Islet of Langerhans (tissue), 1 donor: Measurements from ENCODE around the gene PTGS1.
"Not testable (repeated sequence)": the region's sequence is repeated elsewhere in the genome, so short reads cannot be mapped to it uniquely, and the experiment has no call there.

Experiments
- FAIRE-seq: peaks from one replicate; lab custom pipeline; 2011; peaks lifted over from hg19 to GRCh38; lab: Jason Lieb, UNC

Gene PTGS1

DNA sequence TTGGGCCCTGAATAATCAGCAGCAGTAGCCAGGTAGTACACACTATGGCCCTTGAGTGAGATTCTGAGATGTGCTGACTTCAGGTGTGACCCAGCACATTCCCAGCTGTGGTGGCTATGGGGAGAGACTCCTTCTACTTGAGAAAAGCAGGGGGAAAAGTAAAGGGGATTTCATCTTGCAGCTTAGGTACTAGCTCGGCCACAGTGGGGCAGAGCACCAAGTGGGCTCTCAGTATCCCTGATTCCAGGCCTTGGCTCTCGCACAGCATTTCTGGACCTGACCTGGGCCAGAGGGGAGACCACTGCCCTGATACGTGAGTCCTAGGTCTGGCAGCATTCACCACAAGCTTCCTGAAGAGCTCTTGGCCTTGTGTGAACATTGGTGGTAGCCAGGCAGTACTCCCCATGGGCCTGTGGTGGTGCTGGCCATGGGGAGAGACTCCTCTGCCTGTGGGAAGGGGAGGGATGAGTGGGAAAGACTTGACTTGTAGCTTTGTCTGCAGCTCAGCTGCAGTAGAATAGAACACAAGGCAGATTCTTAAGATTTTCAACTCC is 27.6 kb downstream of the PTGS1 start:
- FAIRE-seq = no peak

DNA sequence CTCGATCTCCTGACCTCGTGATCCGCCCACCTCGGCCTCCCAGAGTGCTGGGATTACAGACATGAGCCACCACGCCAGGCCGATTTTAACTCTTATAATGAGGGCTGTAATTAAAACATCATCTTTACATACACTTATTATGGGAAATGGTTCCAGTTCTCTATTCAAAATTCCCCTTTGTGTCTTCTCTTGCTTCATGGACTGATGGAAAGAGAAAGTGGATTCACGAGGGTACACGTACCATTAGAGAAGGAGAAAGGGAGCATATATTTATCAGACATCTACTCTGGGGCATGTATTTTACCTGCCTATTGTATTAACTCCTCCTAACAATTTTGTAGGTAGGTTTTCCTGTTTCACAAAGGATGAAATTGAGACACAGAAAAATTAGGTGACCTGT is 31.1 kb downstream of the PTGS1 start:
- FAIRE-seq = no peak

DNA sequence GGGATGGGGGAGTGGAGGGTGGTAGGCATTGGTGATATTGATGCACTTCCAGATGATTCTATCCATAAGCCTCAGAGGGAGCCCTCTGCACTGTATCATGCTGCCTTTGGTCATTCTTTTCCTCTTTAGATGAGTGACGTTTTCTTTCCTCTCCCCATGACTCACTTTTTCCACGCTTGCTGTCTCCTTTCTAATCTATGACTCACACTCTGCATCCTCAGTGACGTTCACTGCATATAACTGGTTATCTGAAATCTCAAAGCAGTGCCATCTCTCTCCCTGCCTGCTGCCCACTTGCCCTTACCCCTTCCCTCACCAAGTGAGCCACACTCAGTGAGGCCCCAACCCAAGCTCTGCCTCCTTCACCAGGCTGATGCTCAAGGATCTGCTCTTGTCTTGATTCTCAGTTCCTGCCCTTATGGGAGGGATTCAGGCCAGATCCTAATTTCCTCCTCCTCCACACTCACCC is 31.6 kb downstream of the PTGS1 start:
- no peak for FAIRE-seq

DNA sequence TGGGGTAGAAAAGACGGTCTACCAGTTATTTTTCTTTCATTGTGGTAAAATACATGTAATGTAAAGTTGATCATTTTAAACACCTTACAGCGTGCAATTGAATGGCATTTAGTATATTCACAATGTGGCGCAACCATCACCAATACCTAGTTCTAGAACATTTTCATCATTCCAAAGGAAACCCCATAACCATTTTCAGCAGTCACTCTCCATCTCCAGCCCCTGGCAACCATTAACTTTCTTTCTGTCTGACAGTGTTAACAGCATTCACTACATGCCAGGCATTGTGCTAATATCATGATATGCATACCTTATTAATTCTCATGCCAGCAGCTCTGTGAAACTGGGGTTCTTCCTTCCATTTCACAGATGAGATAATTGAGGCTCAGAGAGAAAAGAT is 32.0 kb downstream of the PTGS1 start:
- no peak for FAIRE-seq

DNA sequence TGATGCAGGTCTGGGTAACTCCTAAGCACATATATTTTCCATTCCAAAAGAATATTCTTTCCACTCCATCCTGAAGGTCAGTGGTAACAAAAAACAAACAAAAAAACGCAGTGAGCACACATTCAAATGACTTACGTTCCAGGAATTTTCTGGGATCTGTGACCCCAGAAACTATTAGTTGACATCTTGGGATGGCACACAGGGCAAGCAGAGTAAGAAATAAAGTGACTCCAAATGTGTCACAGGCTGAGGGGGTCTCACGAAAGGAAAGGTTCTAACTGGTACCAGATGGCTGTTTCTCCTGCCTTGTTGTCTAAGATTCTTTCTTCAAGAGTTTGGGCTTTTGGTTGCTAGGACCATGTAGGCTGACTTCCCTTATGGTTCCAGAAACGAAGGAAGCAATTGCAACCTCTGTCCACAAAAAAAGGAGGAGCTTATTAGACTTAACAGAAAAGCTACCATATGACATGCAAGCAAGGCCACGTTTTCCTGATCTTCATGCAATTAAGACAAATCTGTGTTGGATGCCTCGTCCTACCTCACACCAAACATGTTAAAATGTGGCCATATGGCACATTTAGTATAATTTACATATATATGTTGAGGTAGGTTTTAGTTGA is 32.7 kb downstream of the PTGS1 start:
- FAIRE-seq = no peak

DNA sequence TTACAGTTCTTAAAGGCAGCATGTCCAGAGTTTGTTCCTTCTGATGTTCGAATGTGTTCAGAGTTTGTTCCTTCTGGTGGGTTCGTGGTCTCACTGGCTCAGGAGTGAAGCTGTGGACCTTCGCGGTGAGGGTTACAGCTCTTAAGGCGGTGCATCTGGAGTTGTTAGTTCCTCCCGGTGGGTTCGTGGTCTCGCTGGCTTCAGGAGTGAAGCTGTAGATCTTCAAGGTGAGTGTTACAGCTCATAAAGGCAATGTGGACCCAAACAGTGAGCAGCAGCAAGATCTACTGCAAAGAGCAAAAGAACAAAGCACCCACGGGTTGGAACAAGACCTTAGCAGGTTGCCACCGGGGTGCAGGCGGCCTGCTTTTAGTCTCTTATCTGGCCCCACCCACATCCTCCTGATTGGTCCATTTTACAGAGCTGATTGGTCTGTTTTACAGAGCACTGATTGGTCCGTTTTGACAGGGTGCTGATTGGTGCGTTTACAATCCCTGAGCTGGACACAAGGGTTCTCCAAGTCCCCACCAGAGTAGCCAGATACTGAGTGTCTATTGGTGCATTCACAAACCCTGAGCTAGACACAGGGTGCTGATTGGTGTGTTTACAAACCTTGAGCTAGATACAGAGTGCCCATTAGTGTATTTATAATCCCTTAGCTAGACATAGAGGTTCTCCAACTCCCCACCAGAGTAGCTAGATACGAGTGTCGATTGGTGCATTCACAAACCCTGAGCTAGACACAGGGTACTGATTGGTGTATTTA is 34.7 kb downstream of the PTGS1 start:
- FAIRE-seq = not testable (repeated sequence)

DNA sequence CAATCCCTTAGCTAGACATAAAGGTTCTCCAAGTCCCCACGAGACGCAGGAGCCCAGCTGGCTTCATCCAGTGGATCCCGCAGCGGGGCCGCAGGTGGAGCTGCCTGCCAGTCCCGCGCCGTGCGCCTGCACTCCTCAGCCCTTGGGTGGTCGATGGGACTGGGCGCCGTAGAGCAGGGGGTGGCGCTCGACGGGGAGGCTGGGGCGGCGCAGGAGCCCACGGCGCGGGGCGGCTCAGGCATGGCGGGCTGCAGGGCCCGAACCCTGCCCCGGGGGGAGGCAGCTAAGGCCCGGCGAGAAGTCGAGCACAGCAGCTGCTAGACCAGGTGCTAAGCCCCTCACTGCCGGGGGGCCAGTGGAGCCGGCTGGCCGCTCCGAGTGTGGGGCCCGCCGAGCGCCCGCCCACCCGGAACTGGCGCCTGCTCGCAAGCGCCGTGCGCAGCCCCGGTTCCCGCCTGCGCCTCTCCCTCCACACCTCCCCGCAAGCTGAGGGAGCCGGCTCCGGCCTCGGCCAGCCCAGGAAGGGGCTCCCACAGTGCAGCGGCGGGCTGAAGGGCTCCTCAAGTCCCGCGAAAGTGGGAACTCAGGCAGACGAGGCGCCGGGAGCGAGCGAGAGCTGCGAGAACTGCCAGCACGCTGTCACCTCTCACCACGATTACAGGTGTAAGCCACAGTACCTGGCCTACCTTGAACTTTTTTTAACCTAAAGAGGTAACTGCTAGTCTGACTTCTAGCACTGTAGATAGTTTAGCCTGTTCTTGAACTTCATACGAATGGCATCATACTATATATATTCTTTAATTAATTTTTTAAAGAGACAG is 35.5 kb downstream of the PTGS1 start:
- FAIRE-seq = no peak

DNA sequence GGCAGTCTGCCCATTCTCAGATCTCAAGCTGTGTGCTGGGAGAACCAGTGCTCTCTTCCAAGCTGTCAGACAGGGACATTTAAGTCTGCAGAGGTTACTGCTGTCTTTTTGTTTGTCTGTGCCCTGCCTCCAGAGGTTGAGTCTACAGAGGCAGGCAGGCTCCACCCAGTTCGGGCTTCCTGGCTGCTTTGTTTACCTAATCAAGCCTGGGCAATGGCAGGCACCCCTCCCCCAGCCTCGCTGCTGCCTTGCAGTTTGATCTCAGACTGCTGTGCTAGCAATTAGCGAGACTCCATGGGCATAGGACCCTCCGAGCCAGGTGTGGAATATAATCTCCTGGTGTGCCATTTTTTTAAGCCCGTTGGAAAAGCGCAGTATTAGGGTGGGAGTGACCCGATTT is 43.3 kb downstream of the PTGS1 start:
- FAIRE-seq = not testable (repeated sequence)

DNA sequence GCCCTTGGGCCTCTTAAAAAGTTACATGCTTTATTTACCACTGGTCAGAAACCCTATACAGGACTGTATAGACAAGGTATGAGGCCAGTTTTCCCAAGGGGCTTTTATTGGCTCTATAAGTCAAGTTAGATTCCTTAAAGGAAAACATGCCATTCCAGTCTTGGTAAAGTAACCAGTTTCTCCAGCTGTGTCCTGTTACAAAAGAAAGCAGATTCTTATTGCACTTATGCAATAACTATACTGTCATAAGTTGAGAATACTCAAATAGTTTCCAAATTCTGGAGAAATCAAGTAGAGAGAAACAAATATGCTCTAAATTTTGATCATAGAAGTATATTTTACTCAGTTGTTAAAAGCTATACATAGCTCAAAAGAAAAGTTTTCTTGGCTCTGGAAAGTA is 47.2 kb downstream of the PTGS1 start:
- no peak for FAIRE-seq

DNA sequence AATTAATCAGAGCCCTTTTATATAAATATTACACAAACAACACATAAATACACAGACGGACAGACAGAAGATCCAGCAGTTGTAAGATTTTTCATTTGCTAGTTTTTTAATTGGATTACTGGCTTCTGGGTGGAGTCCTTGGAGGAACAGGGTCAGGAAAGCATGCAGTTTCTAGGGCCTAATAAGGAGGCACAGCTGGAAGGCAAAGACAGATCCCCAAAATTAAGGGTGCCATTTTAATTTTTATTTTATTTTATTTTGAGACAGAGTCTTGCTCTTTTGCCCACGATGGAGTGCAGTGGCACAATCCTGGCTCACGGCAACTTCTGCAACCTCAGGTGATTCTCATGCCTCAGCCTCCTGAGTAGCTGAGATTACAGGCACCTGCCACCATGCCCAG is 49.5 kb downstream of the PTGS1 start:
- FAIRE-seq = no peak

DNA sequence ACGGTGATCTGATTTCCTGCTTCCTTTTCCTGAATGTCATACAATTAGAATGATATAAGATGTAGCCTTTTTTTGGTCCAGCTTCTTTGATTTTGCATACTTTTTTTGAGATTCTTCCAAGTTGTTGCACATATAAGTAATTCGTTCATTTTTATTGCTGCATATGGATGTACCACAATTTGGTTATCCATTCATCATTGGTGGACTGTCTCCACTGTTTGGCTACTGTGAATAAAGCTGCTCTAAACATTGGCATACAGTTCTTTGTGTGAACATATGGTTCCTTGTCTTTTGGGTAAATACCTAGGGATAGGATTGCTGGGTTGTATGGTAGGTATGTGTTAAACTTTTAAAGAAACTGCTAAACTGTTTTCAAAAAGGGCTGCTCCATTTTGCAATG is 54.3 kb downstream of the PTGS1 start:
- no peak for FAIRE-seq

DNA sequence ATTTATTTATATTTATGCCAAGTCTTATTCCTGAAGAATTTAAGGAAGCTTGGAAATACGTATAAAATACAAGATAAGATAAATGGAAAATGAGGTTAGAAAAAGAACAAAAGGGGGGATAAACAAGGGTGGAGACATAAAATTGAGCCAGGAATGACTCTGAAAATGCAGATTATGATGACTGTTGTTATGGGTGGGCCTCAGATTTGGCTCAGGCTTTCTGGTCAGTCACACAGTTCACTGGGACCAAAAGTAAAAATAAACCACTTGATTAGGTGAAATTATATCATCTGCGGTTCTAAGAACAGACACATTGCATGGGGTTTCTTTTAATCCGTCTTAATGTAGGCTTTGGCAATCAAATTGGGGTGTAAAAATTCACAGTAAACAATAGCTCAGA is 55.9 kb downstream of the PTGS1 start:
- FAIRE-seq = no peak

DNA sequence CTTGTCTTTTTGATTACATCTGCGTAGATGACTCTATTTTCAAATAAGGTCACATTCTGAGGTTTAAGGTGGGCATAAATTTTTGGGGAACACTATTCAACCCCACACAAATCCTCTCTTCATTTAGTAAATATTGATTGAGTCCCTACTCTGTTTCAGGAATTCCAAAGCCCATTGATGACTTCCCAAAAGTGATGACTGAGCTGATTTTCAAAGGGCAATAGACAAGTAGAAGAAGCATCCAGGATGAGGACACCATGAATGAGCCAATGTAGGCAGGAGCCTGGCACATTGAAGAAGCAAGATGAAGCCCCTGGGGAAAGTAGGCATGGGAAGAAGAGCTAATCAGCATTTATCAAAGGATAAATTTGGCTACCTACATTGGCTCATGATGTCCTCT is 71.7 kb downstream of the PTGS1 start:
- FAIRE-seq = no peak

DNA sequence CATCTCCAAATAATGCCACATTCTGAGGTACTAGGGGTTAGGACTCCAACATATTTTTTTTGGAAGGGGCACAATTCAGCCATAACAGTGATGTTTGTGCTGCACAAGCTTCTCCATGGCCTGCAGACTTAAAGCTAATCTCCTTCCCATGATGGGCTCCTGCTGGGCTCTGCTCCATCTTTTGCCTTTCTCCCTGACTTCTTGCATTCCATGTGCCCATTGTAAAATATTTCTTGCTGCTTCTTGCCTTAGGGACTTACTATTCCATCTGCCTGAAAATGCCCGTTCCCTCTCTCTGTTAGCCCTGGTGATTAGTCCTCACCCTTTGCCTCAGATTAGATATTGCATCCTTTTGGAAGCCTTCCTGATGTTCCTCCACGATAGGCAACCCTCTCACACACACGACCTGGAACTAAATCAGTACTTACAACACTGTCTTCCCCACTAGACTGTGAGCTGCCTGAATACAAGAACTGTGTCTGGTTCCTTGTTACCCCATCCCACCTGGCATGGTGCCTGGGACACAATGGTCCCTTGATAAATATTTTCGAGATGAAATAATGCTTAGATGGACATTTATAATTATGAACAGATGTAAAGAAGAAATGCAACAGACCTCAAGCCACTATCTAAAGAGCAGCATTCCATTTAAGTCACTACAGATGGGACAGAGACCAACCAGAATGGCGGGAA is 73.4 kb downstream of the PTGS1 start:
- no peak for FAIRE-seq
